ENCODE results near the gene RANBP3.

DNA sequence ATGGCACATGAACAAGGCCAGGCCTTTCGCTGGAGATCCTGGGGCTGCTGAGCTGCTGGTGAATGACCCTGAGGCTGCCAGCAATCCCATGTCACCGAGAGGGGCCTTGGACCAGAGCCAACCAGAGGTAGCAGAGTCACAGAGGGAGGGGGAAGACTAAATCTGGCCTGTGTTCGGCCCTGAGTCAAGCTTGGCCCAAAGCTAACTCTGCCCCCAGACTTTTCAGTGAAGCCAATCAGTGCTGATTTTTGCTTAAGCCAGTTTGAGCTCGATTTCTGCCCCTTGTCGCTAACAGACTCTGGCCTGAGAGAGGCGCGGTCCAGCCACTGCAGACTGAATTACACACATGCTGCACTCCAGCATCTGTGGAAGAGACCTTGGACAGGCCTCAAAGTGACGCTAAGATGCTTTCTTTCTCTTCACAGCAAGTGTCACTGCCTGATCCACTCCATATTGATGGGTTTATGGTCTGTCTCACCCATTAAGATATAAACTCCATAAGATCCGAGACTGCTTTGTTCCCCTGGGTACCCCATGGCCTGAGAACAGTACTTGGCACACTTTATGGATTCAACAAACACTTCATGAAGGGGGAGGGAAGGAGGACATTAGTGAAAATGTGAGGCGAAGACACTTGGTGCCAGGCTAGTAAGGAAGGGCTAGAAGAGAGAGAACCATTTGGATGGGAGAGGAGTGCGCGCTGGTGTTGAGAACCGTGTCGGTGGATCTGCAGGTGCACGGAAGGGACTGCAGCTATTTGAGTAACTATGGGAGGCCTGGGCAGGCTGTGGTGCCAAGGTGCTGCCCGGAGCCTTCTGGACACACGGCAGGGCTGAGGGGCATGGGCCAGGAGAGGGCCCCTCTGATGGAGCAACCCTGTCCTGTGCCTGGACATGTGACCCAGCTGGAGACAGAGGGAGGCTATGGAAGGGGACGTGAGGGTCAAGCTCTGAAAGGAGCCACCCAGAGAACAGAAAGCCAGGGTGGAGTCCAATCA lies 17.6 kb downstream of the RANBP3 start:
- TF ChIP-seq, protein P1, sequence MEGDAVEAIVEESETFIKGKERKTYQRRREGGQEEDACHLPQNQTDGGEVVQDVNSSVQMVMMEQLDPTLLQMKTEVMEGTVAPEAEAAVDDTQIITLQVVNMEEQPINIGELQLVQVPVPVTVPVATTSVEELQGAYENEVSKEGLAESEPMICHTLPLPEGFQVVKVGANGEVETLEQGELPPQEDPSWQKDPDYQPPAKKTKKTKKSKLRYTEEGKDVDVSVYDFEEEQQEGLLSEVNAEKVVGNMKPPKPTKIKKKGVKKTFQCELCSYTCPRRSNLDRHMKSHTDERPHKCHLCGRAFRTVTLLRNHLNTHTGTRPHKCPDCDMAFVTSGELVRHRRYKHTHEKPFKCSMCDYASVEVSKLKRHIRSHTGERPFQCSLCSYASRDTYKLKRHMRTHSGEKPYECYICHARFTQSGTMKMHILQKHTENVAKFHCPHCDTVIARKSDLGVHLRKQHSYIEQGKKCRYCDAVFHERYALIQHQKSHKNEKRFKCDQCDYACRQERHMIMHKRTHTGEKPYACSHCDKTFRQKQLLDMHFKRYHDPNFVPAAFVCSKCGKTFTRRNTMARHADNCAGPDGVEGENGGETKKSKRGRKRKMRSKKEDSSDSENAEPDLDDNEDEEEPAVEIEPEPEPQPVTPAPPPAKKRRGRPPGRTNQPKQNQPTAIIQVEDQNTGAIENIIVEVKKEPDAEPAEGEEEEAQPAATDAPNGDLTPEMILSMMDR (IDR thresholded peaks at IDR 0.05), result no peak
- TF ChIP-seq POLR2AphosphoS5 (IDR thresholded peaks at IDR 0.05), result no peak
- TF ChIP-seq POLR2A (IDR thresholded peaks at IDR 0.05), result no peak
